Transverse colon (tissue), 4 donors: ENCODE data around the gene CXCR6.

Source experiments
- CTCF ChIP-seq, 5 experiments: fragments of 200-600 bp in 3 of 5; fragments of 450-650 bp in 2 of 5; sonication (generic) in 3 of 5; IDR thresholded peaks; 1 replicate in 2 of 5; 2 replicates in 3 of 5; pipeline ENCODE4 v1.5.1; 2016 to 2017; ENCODE audit warnings: antibody characterized with exemption in 5 of 5, inconsistent platforms in 3 of 5, mild to moderate bottlenecking in 2 of 5, moderate library complexity in 1 of 5
- EP300 ChIP-seq: sonication (generic); formaldehyde crosslinking; IDR thresholded peaks from one replicate; pipeline ENCODE4 v1.6.1; 2017; ENCODE audit warnings: antibody characterized with exemption, low read depth
- POLR2A ChIP-seq: fragments of 450-650 bp; IDR thresholded peaks from one replicate; pipeline ENCODE4 v1.6.1; 2016; ENCODE audit warnings: antibody characterized with exemption, mild to moderate bottlenecking, moderate library complexity
- POLR2AphosphoS5 ChIP-seq, 3 donors: sonication (generic); formaldehyde crosslinking; IDR thresholded peaks; one replicate each; pipeline ENCODE4 v1.6.1; 2016; ENCODE audit warnings: antibody characterized with exemption in 3 of 3

- TF ChIP-seq CTCF (IDR thresholded peaks at IDR 0.05) (no peak), POLR2AphosphoS5 (IDR thresholded peaks at IDR 0.05) (no peak), EP300 (no peak), POLR2A (no peak)
Observed at GRCh38 chr3:45911511-45912226, 31.6 kb upstream of the CXCR6 start.
